ENCODE data around the gene SLITRK6. TPM values are rescaled to one million over a fixed set of nuclear protein-coding genes. Genes with fewer than 3 reads are reported as not detected.

Gene SLITRK6, protein sequence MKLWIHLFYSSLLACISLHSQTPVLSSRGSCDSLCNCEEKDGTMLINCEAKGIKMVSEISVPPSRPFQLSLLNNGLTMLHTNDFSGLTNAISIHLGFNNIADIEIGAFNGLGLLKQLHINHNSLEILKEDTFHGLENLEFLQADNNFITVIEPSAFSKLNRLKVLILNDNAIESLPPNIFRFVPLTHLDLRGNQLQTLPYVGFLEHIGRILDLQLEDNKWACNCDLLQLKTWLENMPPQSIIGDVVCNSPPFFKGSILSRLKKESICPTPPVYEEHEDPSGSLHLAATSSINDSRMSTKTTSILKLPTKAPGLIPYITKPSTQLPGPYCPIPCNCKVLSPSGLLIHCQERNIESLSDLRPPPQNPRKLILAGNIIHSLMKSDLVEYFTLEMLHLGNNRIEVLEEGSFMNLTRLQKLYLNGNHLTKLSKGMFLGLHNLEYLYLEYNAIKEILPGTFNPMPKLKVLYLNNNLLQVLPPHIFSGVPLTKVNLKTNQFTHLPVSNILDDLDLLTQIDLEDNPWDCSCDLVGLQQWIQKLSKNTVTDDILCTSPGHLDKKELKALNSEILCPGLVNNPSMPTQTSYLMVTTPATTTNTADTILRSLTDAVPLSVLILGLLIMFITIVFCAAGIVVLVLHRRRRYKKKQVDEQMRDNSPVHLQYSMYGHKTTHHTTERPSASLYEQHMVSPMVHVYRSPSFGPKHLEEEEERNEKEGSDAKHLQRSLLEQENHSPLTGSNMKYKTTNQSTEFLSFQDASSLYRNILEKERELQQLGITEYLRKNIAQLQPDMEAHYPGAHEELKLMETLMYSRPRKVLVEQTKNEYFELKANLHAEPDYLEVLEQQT
- not detected for total RNA-seq

DNA sequence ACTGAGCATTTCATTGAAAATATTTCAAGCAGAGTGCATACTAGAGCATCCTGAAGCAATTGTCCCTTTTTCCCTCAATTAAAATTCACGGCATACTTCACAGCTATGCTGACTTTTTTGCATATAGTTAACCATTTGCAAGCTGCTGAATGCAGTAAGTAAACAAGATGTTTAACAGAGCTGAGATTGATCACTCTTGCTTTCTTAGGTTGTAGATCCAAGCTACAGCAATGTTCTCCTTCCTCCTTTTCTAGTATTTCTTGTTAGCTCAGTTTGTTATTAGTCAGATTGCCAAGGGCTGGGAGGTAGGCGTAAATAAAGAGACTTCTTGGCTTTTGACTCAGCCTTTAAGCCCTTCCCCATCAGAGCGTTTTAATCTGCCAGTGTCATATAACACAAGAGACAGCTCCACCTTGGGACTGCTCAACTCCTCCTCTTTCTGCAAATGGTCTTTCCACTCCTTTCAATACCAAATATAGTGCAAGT lies at the start of gene SLITRK6:
SLITRK6 (minus strand) TSS at position 323 of the 486 bp plus-strand sequence. CDS start 2,911 bp downstream, outside the sequence.
- DNase-seq (no peak), ATAC-seq (no peak)
- Mint-ChIP-seq H3K27ac (no peak within 1 kb of the TSS), H3K4me1 (ENCODE audit: low read depth) (no peaks in the 10 kb centered on the region), H3K4me3 (no peak within 1 kb of the TSS), H3K27me3 (ENCODE audit: low read depth) (no peaks in the 10 kb centered on the region), H3K36me3 (ENCODE audit: low read depth) (no peaks in the 10 kb centered on the region), H3K9me3 (ENCODE audit: insufficient read depth) (no peaks in the 10 kb centered on the region)
- POLR2A ChIA-PET, result no interaction called here
- CTCF ChIA-PET, result no interaction called here

DNA sequence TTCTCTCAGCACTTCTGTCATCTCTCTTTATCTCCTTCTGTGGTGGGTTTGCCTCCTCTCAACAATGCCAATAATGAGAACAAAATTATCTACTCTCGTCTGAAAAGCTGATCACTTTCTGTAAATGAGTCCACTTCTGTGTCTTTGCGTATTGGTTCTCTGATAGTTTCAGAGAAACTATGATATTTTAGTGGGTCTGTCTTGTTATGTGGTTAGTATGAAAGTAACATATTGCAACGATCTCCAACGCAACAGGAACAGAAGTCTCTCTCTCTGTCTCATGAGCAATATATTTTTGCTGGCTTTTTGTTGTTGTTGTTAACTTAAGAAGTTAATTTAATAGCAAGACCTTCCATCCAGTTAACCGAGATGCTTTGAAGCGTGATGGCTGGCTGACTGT lies 47.8 kb upstream of the SLITRK6 start:
- no peaks in the 10 kb centered on the region for H3K27me3 Mint-ChIP-seq (ENCODE audit: low read depth)
- H3K9me3 Mint-ChIP-seq (ENCODE audit: insufficient read depth), result no peaks in the 10 kb centered on the region
- ChIA-PET POLR2A (no interaction called here), CTCF (no interaction called here)
- ATAC-seq, result no peak
- H3K4me1 Mint-ChIP-seq (ENCODE audit: low read depth), result no peaks in the 10 kb centered on the region
- no peaks in the 10 kb centered on the region for H3K36me3 Mint-ChIP-seq (ENCODE audit: low read depth)
- no peak for DNase-seq
- H3K27ac Mint-ChIP-seq, result no peak overlapping the region
- no peak overlapping the region for H3K4me3 Mint-ChIP-seq

DNA sequence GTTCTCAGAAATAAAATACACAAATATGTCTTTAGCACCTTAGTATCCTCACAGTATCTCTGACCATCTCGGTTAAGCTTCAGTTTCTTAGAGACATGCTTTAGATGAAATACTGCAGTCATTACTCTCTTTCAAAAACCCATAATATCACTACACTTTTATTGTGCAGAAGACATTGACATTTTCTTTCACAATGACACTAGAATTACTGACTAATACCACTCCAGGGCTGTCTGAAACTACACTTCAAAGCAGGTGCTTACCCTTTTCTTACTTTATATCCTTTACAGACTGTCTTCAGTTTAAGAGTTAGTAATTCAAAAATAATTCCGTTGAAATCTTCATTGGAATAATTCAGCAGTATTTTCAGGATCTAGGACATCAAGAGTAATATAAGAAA lies 42.2 kb upstream of the SLITRK6 start:
- no peak for DNase-seq
- Mint-ChIP-seq H3K4me3 (no peak overlapping the region), H3K27ac (no peak overlapping the region), H3K27me3 (ENCODE audit: low read depth) (no peaks in the 10 kb centered on the region), H3K36me3 (ENCODE audit: low read depth) (no peaks in the 10 kb centered on the region), H3K9me3 (ENCODE audit: insufficient read depth) (no peaks in the 10 kb centered on the region), H3K4me1 (ENCODE audit: low read depth) (no peaks in the 10 kb centered on the region)
- ATAC-seq, result no peak
- ChIA-PET POLR2A (no interaction called here), CTCF (no interaction called here)

DNA sequence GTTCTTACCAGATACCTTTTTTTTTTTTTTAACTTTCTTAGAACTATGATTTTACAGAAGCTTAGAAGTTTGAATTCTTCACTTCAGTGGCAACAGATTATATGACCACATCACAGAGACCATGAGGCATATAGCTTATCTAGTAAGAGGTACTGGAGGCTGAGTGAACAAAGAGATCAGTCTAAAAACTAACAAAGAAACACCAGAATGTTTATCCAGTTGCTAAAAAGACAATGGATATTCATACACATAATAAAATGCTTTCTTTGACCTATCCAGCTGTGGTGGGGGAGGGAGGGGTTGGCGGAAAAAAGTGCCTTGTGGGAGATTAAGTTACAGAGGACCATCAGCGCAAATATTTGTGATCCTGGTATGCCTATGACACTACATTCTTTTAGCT lies 34.7 kb upstream of the SLITRK6 start:
- DNase-seq, result no peak
- ChIA-PET POLR2A (no interaction called here), CTCF (no interaction called here)
- Mint-ChIP-seq H3K27ac (no peak overlapping the region), H3K9me3 (ENCODE audit: insufficient read depth) (no peaks in the 10 kb centered on the region), H3K4me3 (no peak overlapping the region), H3K36me3 (ENCODE audit: low read depth) (no peaks in the 10 kb centered on the region), H3K27me3 (ENCODE audit: low read depth) (no peaks in the 10 kb centered on the region), H3K4me1 (ENCODE audit: low read depth) (no peaks in the 10 kb centered on the region)
- ATAC-seq, result no peak

DNA sequence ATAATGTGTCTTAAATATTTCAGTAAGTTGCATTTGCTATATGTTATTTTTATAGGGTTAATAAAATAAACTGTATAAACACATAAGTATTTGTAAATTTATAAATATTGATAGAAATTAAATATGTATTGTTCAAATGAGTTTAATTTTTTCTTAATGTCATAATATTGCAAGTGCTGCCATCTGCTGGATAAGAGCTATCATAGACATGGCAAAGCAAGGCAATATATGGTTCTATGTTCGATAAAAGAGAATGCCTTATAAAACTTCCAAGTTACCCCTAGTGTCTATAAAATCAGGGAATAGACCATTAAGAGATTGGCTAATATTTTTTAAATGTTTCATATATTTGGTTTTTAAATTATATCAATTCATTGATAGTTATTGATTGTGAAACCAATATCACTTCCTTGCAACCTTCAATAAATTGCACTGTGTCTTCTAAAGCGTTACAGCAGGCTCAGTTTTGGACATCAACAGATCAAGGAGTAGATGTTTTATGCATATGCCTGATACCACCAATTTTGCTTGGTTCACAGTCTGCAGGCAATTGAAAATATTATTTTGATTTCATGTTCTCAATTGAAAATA lies 29.0 kb upstream of the SLITRK6 start:
- ATAC-seq, result no peak
- Mint-ChIP-seq H3K4me1 (ENCODE audit: low read depth) (no peaks in the 10 kb centered on the region), H3K27ac (no peak overlapping the region), H3K9me3 (ENCODE audit: insufficient read depth) (no peaks in the 10 kb centered on the region), H3K4me3 (no peak overlapping the region), H3K36me3 (ENCODE audit: low read depth) (no peaks in the 10 kb centered on the region), H3K27me3 (ENCODE audit: low read depth) (no peaks in the 10 kb centered on the region)
- no peak for DNase-seq
- ChIA-PET POLR2A (no interaction called here), CTCF (no interaction called here)

DNA sequence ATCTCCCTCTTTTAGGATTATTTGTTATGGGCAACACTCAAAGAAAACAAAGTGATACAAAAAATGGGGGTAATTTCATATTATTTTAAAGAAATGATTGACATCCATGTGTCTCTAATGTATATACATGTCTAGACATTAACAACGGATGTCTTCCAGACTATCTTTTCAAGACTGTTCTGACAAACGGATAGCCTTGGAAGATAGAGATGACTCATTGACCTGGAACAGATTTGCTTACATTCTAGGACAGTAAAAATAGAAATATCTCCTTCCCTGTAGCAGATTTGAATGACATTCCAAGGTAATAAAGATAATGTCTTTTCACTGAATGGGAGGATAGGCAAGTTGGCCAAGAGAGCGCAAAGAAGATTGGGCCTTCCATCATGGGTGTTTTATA lies 26.2 kb upstream of the SLITRK6 start:
- Mint-ChIP-seq H3K27ac (no peak overlapping the region), H3K4me3 (no peak overlapping the region), H3K9me3 (ENCODE audit: insufficient read depth) (no peaks in the 10 kb centered on the region), H3K4me1 (ENCODE audit: low read depth) (no peaks in the 10 kb centered on the region), H3K36me3 (ENCODE audit: low read depth) (no peaks in the 10 kb centered on the region), H3K27me3 (ENCODE audit: low read depth) (no peaks in the 10 kb centered on the region)
- CTCF ChIA-PET, result interaction anchor here (1.2 kb wide), 1 partner anchor 645 kb away, joined by 3 read pairs; no protein-coding TSS in a partner anchor
- no peak for DNase-seq
- POLR2A ChIA-PET, result no interaction called here
- no peak for ATAC-seq

DNA sequence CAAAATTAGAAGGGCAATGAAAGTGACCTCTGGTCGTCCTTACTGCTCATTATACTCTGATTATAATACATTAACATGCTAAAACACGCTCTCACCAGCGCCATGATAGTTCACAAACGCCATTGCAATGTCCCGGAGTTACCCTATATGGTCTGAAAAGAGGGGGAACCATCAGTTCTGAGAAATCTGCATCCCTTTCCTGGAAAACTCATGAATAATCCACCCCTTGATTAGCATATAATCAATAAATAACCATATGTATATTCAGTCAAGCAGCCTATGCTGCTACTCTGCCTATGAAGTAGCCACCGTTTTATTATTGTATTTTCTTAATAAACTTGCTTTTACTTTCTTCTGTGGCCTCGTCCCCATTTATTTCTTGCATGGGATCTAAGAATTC lies 24.6 kb upstream of the SLITRK6 start:
- CTCF ChIA-PET, result no interaction called here
- no peaks in the 10 kb centered on the region for H3K36me3 Mint-ChIP-seq (ENCODE audit: low read depth)
- DNase-seq, result no peak
- no peak for ATAC-seq
- H3K4me3 Mint-ChIP-seq, result no peak overlapping the region
- H3K4me1 Mint-ChIP-seq (ENCODE audit: low read depth), result no peaks in the 10 kb centered on the region
- POLR2A ChIA-PET, result no interaction called here
- H3K9me3 Mint-ChIP-seq (ENCODE audit: insufficient read depth), result no peaks in the 10 kb centered on the region
- H3K27ac Mint-ChIP-seq, result no peak overlapping the region
- no peaks in the 10 kb centered on the region for H3K27me3 Mint-ChIP-seq (ENCODE audit: low read depth)

DNA sequence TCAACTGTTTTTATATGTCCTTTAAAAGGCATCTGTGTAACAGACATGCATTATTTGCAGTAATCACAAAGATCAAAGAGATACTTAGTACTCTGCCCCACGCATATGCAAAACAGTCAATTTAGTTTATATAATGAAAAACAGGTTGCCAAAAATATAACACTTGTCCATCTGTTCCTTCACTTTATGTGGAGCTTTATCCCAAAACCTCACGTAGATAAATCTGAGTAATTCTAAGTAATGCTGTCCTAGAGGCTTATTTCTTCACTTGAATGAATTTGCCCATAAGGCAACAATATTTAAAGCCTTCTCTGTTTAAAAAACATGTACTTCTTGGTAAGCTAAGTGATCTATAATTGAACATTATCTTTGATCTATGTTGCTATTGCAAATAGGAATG lies 20.3 kb upstream of the SLITRK6 start:
- ATAC-seq, result no peak
- no peaks in the 10 kb centered on the region for H3K27me3 Mint-ChIP-seq (ENCODE audit: low read depth)
- CTCF ChIA-PET, result no interaction called here

DNA sequence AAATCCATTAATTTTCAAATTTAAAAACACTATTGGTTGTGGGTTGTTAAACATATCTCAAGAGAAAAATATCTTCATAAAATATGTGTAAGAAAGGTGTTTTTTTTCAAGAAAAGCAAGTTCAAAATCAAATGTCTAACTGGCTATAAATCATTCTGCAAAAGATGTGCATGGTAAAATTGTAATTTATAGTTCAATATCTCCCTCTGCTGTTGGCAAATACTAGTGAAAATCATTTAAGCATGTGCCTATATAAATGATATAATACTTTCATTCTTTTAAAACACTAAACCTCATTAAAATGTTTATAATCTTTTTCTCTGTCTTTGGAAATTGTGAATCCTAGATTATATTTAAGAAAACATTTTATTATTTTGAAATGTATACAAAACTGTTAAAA lies 17.2 kb upstream of the SLITRK6 start:
- CTCF ChIA-PET, result no interaction called here

More for the DNA sequence above, 20.3 kb upstream of the SLITRK6 start:
- H3K4me3 Mint-ChIP-seq, result no peak overlapping the region
- no peak overlapping the region for H3K27ac Mint-ChIP-seq
- no peaks in the 10 kb centered on the region for H3K9me3 Mint-ChIP-seq (ENCODE audit: insufficient read depth)
- POLR2A ChIA-PET, result no interaction called here
- no peaks in the 10 kb centered on the region for H3K36me3 Mint-ChIP-seq (ENCODE audit: low read depth)
- no peaks in the 10 kb centered on the region for H3K4me1 Mint-ChIP-seq (ENCODE audit: low read depth)
- DNase-seq, result no peak

DNA sequence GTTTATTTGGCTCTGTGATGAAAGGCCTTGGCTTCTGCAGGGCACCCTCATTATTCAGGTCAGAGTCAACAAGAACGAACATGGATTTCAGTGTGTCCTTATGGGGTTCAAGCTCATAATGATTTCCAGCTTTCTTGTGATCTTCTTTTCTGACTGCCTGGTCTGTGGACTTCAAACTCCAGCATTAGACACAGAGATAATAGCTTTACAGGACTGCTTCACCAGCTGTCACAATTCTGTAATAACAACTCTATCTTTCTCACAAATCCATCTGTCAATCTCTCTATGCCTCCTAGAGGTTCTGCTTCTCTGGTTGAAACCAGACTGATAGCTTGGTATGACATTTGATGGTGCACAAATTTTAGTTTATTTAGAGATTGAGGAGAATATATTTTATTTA lies 13.1 kb upstream of the SLITRK6 start:
- ChIA-PET POLR2A (no interaction called here), CTCF (no interaction called here)
- H3K27ac Mint-ChIP-seq, result no peak overlapping the region
- H3K4me3 Mint-ChIP-seq, result no peak overlapping the region
- no peak for ATAC-seq
- H3K27me3 Mint-ChIP-seq (ENCODE audit: low read depth), result no peaks in the 10 kb centered on the region
- H3K9me3 Mint-ChIP-seq (ENCODE audit: insufficient read depth), result no peaks in the 10 kb centered on the region
- H3K36me3 Mint-ChIP-seq (ENCODE audit: low read depth), result no peaks in the 10 kb centered on the region
- no peaks in the 10 kb centered on the region for H3K4me1 Mint-ChIP-seq (ENCODE audit: low read depth)
- no peak for DNase-seq

More for the DNA sequence above, 17.2 kb upstream of the SLITRK6 start:
- H3K27me3 Mint-ChIP-seq (ENCODE audit: low read depth), result no peaks in the 10 kb centered on the region
- POLR2A ChIA-PET, result no interaction called here
- H3K36me3 Mint-ChIP-seq (ENCODE audit: low read depth), result no peaks in the 10 kb centered on the region
- H3K27ac Mint-ChIP-seq, result no peak overlapping the region
- ATAC-seq (no peak), DNase-seq (no peak)
- H3K4me1 Mint-ChIP-seq (ENCODE audit: low read depth), result no peaks in the 10 kb centered on the region
- no peak overlapping the region for H3K4me3 Mint-ChIP-seq
- no peaks in the 10 kb centered on the region for H3K9me3 Mint-ChIP-seq (ENCODE audit: insufficient read depth)

DNA sequence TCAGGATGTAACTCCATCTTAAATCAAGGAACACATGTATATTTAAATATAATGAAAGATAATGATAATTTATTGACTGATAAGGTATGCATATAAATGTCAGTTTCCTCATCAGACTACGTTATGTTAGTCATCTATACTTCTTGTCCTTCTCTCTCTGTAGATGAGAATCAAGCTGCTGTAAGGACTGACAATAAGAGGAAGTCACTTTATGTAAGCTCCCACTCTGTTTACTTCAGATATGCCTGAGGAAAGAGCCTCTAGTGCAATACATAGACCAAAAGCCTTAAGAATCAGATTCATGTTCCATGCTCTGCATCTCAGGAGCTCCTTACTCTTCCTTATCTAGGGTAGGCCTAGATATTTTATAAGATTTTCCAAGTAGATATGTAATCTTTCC lies 9.6 kb upstream of the SLITRK6 start:
- no peak overlapping the region for H3K4me3 Mint-ChIP-seq
- no peaks in the 10 kb centered on the region for H3K27me3 Mint-ChIP-seq (ENCODE audit: low read depth)
- H3K9me3 Mint-ChIP-seq (ENCODE audit: insufficient read depth), result no peaks in the 10 kb centered on the region
- no peaks in the 10 kb centered on the region for H3K4me1 Mint-ChIP-seq (ENCODE audit: low read depth)
- ATAC-seq, result no peak
- no peak for DNase-seq
- H3K27ac Mint-ChIP-seq, result no peak overlapping the region
- H3K36me3 Mint-ChIP-seq (ENCODE audit: low read depth), result no peaks in the 10 kb centered on the region
- ChIA-PET CTCF (no interaction called here), POLR2A (no interaction called here)

DNA sequence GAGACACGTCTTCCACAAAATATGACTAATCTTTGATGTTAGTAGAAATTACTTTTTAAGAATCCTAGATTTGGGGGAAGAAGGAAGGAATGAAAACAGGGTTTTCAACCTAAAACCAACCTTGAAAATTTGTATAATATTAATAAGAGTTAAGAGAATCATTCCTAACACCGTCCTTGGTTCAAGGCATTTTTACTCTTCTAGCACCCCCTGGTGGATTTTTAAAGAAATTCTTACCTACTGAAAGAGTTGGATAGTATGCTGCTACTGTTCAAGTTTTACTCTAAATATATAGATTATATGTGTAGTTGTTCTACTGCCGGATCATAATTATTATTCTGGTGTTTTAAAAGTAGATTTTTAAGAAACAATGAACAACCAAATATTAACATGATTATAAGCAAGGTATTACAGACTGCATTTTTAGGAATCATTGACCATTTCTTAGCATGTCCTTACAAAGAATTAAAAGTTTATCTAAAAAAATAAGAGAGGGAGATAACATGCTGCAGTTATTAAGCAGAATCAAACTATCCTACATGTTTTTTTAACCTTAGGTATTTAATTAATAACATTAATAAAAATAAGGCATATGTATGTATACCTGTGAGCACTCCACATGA lies 7.4 kb upstream of the SLITRK6 start:
- Mint-ChIP-seq H3K27me3 (ENCODE audit: low read depth) (no peaks in the 10 kb centered on the region), H3K9me3 (ENCODE audit: insufficient read depth) (no peaks in the 10 kb centered on the region), H3K27ac (no peak overlapping the region), H3K4me1 (ENCODE audit: low read depth) (no peaks in the 10 kb centered on the region), H3K36me3 (ENCODE audit: low read depth) (no peaks in the 10 kb centered on the region), H3K4me3 (no peak overlapping the region)
- DNase-seq, result no peak
- POLR2A ChIA-PET, result no interaction called here
- CTCF ChIA-PET, result no interaction called here
- no peak for ATAC-seq
